Sigmoid colon (tissue), 7 donors: ENCODE measurements around the gene RNF217. TPM values are rescaled to one million over a fixed set of nuclear protein-coding genes. Genes with fewer than 3 reads are reported as not detected.
A peak's percentile ranks its signal among the peaks of the same experiment; 100 is the strongest.

Experiments
- DNase-seq: peaks from one replicate; pipeline ENCODE4 v3.0.0-alpha.2; 2019
- H3K27ac ChIP-seq, 4 donors: fragments of 200-600 bp; sonication (generic); one replicate each; pipeline ENCODE4 v1.5.1; 2016 to 2019; ENCODE audit warnings: mild to moderate bottlenecking in 1 of 4
- H3K27me3 ChIP-seq, 3 donors: fragments of 200-600 bp; sonication (generic); one replicate each; pipeline ENCODE4 v1.5.1; 2019; ENCODE audit warnings: mild to moderate bottlenecking in 1 of 3
- H3K36me3 ChIP-seq, 4 donors: fragments of 200-600 bp; sonication (generic); one replicate each; pipeline ENCODE4 v1.5.1; 2016 to 2019
- H3K4me1 ChIP-seq, 4 donors: fragments of 200-600 bp; sonication (generic); one replicate each; pipeline ENCODE4 v1.5.1; 2017 to 2019
- H3K4me3 ChIP-seq, 4 donors: fragments of 200-600 bp; sonication (generic); one replicate each; pipeline ENCODE4 v1.5.1; 2017 to 2019; ENCODE audit warnings: mild to moderate bottlenecking in 2 of 4, moderate library complexity in 1 of 4
- H3K9me3 ChIP-seq, 4 donors: fragments of 200-600 bp in 3 of 4; sonication (generic) in 3 of 4; one replicate each; pipeline versions ENCODE4 v1.5.1 to v1.6.1; 2013 to 2019
- EP300 ChIP-seq, 4 donors: sonication (generic); formaldehyde crosslinking; IDR thresholded peaks; one replicate each; pipeline ENCODE4 v1.6.1; 2017; ENCODE audit warnings: antibody characterized with exemption in 4 of 4
- POLR2A ChIP-seq, 2 donors: fragments of 450-650 bp; IDR thresholded peaks; one replicate each; pipeline ENCODE4 v1.6.1; 2016; ENCODE audit warnings: antibody characterized with exemption in 2 of 2, mild to moderate bottlenecking in 2 of 2, moderate library complexity in 2 of 2
- POLR2AphosphoS5 ChIP-seq, 4 donors: sonication (generic); formaldehyde crosslinking; IDR thresholded peaks; one replicate each; pipeline ENCODE4 v1.6.1; 2017; ENCODE audit warnings: antibody characterized with exemption in 4 of 4
- WGBS, 2 donors: extraction: QIAGEN DNeasy Blood & Tissue Kit; methylation state at CpG; one replicate each; pipeline ENCODE4 v1.1.7; 2013; 5-methylcytosine and 5-hydroxymethylcytosine counted together
- intact Hi-C: fragments of 100-400 bp; cut with DNase I; formaldehyde crosslinking; loops from one replicate; pipeline ENCODE4 v1.15.1; 2023
- polyA plus RNA-seq, 3 donors: library from polyadenylated mRNA; stranded (reverse); fragments of 200-250 nt; gene quantifications; one replicate each; pipeline ENCODE4 v1.2.3, GENCODE V29; 2013
- total RNA-seq, 4 donors: library from RNA; depleted of rRNA; stranded (reverse); fragments of >200 nt; gene quantifications; one replicate each; pipeline ENCODE4 v1.1.0, GENCODE V29; 2016
- TF ChIP-seq, protein P1 (sequence below), 4 experiments: fragments of 450-650 bp in 3 of 4; fragments of 200-600 bp in 1 of 4; IDR thresholded peaks; one replicate each; pipeline ENCODE4 v1.5.1; 2016 to 2019; ENCODE audit warnings: antibody characterized with exemption in 4 of 4, mild to moderate bottlenecking in 3 of 4, moderate library complexity in 2 of 4
- donor health status: healthy with polysubstance abuse.
- donor health status: Bipolar disorder and iron deficiency.
- donor health status: healthy.

RNF217 gene
- total and polyA plus RNA-seq, 7 donors: 1.8 to 55.9 (median 35.7) TPM

DNA sequence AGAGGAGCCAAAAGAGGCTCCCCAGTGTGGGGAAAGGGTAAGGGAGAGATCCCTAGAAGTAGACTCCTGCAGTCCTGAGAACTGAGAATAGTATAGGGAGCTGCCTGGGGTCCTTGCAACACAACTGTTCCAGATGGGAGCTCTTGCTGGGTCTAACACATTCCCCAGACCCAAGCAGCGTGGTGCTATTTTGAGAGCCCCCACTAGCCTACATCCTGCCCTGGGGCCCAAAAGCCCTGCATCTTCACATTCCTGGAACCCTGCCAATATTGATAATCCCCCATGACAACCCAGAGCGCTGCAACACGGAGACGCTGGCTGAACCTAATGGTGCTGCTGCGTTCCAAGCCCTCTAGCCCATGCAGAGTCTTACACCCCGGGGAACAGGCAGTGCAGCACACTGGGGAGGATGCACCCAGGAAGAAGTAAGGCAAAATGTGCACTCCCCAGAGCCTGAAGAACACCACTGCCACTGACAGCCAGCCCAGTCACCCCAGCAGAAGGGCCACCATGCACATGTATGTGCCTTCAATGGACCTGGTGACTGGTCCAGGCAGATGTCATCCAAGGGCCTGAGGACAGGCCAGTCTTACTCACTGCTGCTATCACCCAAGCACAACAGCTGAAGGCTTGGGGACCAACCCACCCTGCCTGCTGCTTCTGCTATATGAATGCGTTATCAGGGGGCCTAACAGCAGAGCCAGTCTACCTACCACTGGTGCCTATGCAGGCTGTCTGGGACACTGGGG, 7.0 kb upstream of the RNF217 start:
- no peak for TF ChIP-seq POLR2A (IDR thresholded peaks at IDR 0.05)
- TF ChIP-seq, protein P1, sequence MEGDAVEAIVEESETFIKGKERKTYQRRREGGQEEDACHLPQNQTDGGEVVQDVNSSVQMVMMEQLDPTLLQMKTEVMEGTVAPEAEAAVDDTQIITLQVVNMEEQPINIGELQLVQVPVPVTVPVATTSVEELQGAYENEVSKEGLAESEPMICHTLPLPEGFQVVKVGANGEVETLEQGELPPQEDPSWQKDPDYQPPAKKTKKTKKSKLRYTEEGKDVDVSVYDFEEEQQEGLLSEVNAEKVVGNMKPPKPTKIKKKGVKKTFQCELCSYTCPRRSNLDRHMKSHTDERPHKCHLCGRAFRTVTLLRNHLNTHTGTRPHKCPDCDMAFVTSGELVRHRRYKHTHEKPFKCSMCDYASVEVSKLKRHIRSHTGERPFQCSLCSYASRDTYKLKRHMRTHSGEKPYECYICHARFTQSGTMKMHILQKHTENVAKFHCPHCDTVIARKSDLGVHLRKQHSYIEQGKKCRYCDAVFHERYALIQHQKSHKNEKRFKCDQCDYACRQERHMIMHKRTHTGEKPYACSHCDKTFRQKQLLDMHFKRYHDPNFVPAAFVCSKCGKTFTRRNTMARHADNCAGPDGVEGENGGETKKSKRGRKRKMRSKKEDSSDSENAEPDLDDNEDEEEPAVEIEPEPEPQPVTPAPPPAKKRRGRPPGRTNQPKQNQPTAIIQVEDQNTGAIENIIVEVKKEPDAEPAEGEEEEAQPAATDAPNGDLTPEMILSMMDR (IDR thresholded peaks at IDR 0.05): no peak
- TF ChIP-seq POLR2AphosphoS5 (IDR thresholded peaks at IDR 0.05): no peak
- TF ChIP-seq EP300 (IDR thresholded peaks at IDR 0.05): no peak
- DNase-seq: no peak
- intact Hi-C loops: no loop called here
- H3K9me3 ChIP-seq: no peaks in the 10 kb centered on the region
- no peaks in the 10 kb centered on the region for H3K36me3 ChIP-seq
- H3K4me1 ChIP-seq: peaks cover 0 to 19% (median 7%) of the 10 kb centered on the region in 4 donors
- no peak overlapping the region for H3K27ac ChIP-seq
- H3K4me3 ChIP-seq: no peak overlapping the region
- WGBS, 2 donors: 83 to 90% methylated on average over 7 of the region's 7 CpGs
- H3K27me3 ChIP-seq: no peaks in the 10 kb centered on the region

- TF ChIP-seq EP300 (IDR thresholded peaks at IDR 0.05) (no peak), POLR2A (IDR thresholded peaks at IDR 0.05) (no peak)
- TF ChIP-seq, protein P1 (IDR thresholded peaks at IDR 0.05): no peak
- Histone ChIP-seq H3K9me3 (no peaks in the 10 kb centered on the region), H3K27ac (no peak overlapping the region), H3K4me3 (no peak overlapping the region), H3K4me1 (peaks cover 0 to 26% (median 14%) of the 10 kb centered on the region in 4 donors), H3K36me3 (no peaks in the 10 kb centered on the region), H3K27me3 (no peaks in the 10 kb centered on the region)
- 80 to 86% methylated on average over 6 of the region's 6 CpGs for WGBS, 2 donors
- DNase-seq: no peak
- intact Hi-C loops: no loop called here
Measured at GRCh38 chr6:124956018-124956417, 6.2 kb upstream of the RNF217 start.

DNA sequence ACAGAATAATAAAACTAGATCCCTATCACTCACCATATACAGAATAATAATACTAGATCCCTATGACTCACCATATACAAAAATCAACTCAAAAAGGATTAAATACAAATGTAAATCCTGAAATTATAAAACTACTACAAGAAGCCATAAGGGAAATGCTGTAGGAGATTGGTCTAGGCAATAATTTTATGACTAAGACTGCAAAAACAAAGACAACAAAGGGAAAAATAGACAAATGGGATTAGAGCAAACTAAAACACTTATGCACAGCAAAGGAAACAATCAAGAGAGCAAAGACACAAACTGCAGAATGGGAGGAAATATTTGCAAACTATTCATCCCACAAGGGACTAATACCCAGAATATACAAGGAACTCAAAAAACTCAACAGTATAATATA, 4.1 kb upstream of the RNF217 start:
- H3K9me3 ChIP-seq: no peaks in the 10 kb centered on the region
- intact Hi-C loops: no loop called here
- no peaks in the 10 kb centered on the region for H3K27me3 ChIP-seq
- peaks cover 0 to 29% (median 15%) of the 10 kb centered on the region in 4 donors for H3K4me1 ChIP-seq
- H3K27ac ChIP-seq: no peak overlapping the region
- no peak overlapping the region for H3K4me3 ChIP-seq
- TF ChIP-seq POLR2AphosphoS5 (IDR thresholded peaks at IDR 0.05) (no peak), POLR2A (IDR thresholded peaks at IDR 0.05) (no peak), EP300 (IDR thresholded peaks at IDR 0.05) (peak in 1 of 4 donors; percentile 0)
- TF ChIP-seq, protein P1 (IDR thresholded peaks at IDR 0.05): no peak
- H3K36me3 ChIP-seq: no peaks in the 10 kb centered on the region
- DNase-seq: no peak

DNA sequence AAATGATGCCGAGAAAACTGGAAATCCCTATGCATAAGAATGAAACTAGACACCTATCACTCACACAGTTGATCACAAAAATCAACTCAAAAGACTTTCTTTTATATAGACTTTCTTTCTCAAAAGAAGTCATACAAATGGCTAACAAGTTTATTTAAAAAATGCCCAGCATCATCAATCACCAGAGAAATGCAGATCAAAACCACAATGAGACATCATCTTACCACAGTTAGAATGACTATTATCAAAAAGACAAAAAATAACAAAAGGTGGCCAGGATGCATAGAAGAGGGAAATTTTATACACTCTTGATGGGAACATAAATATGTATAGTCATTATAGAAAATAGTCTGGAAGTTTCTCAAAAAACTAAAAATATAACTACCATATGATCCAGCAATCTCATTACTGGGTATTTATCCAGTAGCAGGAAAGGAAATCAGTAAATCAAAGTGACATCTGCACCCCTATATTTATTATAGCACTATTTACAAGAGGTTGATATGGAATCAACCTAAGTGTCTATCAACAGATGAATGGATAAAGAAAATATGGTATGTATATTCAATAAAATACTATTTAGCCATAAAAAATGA, 3.4 kb upstream of the RNF217 start:
- intact Hi-C loops: no loop called here

More for the DNA sequence above, 3.4 kb upstream of the RNF217 start:
- H3K27ac ChIP-seq: peak overlapping the region in 2 of 4 donors; percentile 98 to 99
- peaks cover 0 to 29% (median 15%) of the 10 kb centered on the region in 4 donors for H3K4me1 ChIP-seq
- no peaks in the 10 kb centered on the region for H3K27me3 ChIP-seq
- no peak for DNase-seq
- no peaks in the 10 kb centered on the region for H3K9me3 ChIP-seq
- no peak overlapping the region for H3K4me3 ChIP-seq
- H3K36me3 ChIP-seq: no peaks in the 10 kb centered on the region
- TF ChIP-seq POLR2AphosphoS5 (IDR thresholded peaks at IDR 0.05): no peak
- TF ChIP-seq EP300 (IDR thresholded peaks at IDR 0.05): no peak
- no peak for TF ChIP-seq POLR2A (IDR thresholded peaks at IDR 0.05)
- TF ChIP-seq, protein P1 (IDR thresholded peaks at IDR 0.05): no peak
- WGBS, 2 donors: 82 to 85% methylated on average over 1 of the region's 1 CpG
